CD4-positive, alpha-beta T cell treated with Interleukin-17A for 4 hours (primary cell): ENCODE measurements around the gene CDH24.
A peak's percentile ranks its signal among the peaks of the same experiment; 100 is the strongest.

Source experiments
- DNase-seq: peaks from one replicate; pipeline ENCODE4 v3.0.0-alpha.2; 2020; ENCODE audit warnings: mixed read lengths

The CDH24 gene

DNA sequence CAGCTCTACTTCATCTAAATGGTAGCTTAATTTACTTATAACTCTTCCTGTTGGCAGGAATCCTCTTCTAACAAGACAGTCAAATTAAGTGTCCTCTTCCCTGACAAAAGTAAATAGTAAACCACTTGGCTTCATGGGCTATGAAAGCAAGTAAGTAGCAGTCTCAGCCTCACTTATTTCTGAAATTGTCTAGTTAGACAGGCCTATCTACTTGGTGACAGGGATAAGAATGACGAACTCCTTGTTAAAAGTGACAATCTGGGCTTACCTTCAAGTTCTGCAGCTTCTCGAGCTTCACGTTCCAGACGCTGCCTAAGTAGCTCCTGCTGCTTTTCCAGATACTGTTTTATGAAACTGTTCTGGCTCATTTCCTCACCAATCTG lies 32.9 kb upstream of the CDH24 start:
- DNase-seq: no peak

DNA sequence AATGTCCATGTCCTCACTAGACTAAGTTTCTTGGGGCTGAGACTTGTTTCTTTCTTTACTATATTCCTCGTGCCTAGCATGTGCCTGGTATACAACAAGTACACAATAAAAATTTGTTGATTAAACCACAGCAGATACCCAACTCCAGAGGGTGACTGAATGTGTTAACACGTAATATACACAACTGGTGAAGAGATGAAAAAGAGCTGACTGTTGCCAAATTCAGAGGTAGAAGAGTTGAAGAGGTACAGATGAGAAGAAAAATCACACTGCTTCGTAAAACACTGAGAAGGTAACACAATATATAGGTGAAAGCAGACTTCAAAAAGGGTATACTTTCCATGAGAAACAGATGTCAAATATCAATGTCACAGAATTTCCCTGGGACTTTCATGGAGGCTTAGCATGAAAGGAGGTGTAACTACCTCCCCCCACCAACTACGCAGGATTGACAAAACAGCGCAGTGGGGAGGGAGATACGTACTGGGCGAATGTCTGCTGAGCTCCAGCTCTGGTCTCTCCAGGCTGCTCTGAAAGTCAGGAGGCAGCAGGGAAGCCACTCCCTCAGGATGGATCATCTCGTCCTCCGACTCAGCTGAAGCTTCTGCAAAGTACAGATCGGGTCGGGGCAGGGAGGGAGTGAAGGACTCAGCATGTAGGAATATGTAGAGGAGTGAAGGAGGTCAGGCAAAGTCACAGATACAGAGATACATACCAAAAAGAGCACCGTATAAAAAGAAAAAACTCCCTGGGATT lies 32.4 kb upstream of the CDH24 start:
- no peak for DNase-seq

DNA sequence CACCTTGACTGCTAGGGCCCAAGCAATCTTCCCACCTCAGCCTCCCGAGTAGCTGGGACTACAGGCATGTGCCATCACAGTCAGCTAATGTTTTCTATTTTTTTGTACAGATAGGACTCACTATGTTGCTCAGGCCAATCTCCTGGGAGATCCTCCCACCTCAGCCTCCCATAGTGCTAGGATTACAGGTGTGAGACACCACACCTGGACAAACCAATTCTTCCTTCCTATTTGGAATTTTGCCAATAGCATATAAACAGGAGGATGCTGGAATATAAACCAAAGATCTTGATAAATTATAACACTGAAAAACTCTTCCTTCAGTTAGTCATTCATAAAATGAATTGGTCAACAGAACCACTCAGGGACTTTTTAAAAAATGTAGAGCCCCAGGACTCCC lies 29.2 kb upstream of the CDH24 start:
- DNase-seq: no peak

DNA sequence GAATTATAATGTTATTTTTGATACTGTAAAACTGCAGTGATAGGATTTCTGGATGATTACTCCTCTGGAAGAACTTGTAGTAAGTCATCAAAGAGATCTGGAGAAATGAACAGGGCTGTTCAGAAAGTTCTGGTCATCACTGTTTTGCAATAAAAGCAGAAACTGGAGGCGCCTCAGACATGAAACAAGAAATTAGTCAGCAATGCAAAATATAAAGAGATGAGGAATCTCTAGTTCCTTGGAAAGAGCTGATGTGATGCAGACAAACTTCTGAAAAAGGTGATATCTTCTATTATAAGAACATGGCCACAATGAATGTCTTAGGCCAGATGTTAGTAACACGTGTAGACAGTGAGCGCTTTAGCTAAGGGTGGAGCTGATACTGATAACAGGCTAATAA lies 28.1 kb upstream of the CDH24 start:
- DNase-seq: no peak

DNA sequence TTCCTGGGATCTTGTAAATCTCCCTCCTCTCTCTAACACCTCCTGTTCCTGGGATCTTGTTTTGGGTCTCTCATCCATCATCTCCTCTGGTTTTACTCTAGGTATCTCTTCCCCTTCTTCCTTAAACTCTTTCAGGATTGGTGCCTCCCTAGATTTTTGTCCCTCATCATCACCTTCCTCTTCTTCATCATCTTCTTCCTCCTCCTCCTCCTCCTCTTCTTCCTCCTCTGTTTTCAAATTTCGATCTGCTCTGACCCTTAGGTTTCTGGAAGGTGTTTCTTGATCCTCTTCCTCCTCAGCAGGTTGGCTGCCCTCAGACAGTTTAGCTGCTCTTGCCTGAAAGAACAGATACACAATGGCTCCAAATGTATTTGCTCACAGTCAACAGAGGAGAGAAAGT lies 23.2 kb upstream of the CDH24 start:
- no peak for DNase-seq

DNA sequence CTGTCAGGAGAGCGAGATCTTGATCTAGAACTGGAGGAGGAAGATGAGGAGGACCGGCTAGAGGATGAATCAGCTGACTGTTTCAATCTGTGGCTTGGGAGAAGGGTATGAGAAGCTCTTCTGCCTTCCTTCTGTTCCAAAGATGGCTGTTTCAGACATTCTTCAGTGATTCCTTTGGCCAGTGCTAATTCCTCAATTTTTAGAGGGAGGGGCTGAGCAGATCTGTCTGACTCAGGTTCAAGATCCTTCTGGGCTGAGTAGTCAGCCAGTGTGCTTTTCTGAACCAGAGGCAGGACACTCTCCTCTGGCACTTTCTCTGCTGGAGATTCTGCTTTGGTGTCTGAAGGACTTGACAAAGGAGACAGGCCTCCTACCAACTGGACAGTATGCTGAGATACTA lies 22.4 kb upstream of the CDH24 start:
- DNase-seq: no peak

DNA sequence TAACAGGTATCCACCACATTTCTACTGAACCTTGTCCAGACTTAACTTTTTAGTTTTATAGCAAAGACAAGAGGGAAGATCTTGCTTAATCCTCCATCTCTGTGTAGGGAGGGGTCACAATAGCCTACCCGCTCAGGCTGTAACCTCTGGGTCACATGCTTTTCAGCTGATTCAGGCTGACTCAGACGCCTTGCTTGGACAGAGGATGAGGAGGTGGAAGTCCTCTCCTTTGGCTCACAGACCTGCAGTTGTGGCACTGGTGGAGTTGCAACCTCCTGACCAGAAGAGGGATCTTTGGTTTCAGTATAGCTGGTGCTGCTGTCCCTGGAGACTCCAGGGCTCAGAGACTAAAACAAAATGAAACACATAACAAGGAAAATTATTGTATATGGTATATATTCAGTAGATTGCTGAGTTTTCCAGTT lies 21.4 kb upstream of the CDH24 start:
- DNase-seq: no peak

DNA sequence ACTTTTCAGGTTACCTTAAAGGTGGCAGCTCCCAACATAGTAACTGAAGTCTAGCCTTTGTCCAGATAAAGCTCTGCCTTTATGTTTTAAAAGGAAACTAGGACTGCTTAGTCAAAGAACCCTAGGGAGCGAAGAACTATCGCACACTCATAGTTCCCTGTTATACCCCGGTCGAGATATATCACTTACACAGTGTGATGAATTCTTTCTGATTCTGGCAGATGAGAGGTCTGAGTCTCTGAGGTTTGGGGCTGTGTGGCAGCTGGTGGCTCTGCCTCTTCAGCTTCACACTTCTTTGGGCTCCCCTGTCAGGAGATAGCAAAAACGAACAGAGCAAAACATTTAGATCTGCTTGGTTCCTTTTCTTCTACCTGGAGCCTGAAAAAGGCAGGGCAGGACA lies 20.6 kb upstream of the CDH24 start:
- no peak for DNase-seq

DNA sequence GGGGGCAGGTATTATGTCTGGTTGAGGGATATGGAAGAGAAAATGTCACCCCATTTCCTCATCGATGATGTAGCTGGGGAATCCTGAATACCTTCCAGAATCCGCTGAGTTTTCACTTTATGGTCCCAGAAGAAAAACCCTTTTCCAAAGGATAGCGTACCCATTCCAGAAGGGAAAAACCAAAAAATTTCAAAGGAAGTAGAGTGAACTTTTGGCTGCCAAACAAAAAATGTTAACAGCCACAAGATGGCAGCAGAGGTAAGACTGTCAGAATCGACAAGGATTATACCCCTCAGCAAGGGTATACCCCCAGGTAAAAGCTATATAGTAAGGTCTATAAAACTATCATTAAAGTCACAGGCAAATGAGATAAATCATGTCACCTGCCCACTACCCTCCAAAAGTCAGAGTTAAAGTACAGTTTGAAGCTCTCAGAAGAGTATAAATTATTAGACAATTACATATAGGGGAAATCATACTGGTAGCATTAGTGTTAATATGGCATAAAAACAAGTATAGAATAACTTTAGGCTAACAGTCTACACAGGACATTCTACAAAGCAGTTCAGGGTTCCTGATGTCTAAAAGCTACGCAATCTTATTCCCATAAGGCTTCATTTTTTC lies 19.6 kb upstream of the CDH24 start:
- peak; percentile 41 for DNase-seq

DNA sequence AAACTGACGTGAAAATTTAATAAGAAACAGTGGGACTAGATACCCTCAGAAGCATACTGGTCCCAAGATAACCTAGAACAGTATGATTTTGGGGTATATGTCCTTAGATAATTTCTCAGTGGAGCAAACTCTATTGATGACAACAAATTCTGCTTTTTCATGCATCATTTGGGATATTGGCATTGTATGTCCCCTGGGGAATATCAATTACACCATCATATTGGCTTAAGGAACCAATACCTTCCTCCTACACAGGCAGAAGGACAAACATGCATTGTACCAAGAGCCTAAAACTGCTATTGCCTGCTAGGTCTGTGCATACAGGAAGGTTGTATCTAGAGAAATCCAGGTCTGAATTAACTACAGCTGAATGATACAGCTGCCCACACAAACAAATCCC lies 17.6 kb upstream of the CDH24 start:
- DNase-seq: no peak

DNA sequence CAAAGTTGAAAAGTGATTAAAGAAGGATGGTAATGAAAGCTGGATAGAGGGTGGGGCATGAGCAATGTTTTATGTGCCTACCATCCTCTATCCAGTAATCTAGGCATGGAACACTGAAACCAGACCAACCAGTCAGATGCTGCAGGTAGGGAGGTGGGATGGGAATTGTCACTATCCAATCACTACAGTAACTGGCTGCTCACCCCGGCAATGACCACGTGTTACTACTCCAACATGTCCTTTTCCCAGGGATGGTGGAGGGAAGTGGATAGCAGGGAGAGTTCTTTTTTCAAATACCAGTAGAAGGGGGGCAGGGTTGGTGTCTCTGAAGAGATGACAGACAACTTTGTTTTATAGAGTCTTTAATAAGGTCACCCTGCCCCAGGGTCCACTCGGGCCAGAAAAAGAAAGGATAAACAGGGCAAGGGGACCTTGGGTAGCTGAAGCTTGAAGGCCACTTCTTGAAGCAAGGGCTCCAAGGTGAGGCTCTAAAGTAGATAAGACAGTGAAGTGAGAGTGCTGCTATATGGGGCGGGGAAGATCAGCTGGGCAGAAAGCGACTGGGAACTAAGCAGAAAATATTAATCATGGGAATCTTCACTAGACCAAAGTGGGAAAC lies 14.7 kb upstream of the CDH24 start:
- no peak for DNase-seq

DNA sequence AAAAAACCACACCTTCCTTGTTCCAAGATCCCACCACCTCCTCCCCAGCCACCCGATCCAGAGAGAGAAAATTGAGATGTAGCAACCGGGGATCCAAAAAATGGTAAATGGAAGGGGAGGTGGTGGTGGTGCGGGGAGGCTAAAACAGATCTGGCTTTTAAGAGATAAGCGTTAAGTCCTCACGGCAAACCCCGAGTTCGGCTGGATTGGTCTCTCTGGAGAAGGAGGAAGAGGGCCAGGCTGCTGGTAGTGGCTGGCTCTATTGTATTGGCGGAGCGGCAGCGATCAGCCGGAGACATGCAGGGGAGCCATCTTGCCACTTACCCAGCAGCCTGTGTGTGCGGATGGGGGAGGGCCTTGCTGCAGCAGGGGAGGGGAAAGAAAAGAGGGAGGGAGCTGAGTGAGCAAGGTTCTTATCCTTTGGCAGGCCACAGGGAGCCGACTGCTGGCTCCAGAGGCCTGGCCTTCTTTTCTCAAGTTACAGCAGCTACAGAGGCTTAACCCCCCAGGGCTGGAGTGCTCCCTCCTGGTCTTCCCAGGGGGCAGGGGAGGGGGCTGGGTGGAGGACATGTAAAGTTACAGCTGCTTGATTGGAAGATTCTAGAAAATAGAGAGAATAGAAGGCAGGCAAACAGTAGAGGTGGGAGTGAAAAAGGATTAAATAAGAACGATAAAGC lies 14.1 kb upstream of the CDH24 start:
- peak; percentile 79 for DNase-seq

DNA sequence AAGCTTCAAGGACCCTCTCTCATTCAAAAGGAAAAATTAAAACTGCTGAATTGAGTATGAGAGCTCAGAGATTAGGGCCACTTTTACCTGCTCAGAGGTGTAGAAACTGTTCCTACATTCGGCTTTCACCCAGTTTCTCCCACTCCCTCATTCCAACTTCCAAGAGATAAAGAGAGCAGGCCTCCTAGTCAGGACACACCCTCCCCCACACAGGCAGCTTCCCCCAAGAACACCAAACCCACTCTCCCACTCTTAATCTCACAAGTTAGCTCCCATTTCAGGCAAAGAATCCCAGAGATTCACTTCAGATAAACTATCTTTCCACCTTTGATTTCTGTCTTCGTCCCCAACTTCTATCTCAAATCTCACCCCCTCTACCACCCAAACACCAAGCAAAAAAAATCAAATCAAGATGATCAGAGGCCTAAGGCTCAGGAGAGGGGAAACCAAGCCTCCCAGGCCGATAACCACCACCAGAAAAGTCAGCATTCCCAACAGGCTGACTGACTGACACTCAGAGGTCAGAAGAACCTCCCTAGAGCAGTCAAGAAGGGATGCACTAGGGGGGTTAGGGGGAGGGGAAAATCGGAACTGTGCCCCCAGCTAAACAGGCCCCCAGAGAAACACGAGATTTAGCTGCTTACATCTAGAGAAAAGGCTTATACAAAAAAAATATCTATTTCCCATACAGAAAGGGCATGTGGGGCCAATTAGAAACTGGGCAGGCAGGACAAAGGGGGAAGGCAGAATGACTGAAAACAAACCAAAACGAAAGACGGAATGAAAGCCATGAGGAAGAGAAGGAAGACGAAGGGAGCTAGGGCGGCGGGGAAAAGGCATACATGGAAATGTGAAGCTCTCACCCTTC lies 13.2 kb upstream of the CDH24 start:
- DNase-seq: no peak

DNA sequence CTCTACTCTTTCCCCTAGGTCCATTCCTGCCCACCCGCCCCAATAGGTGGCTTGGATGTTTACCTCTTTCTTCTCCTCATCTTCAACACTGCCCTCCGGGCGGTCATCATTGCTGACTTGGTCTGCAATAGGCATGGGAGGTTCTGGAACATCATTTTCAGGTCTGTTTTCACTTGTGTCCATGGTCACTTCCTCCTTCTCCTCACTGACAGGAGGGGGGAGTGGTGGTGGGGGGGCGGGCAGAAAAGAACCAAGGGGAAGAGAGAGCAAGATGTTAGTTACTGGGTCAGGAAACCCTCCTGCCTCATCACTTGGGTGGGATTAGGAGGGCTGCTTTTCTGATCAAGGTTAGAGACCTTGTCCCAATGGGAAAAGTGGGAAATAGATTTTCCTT lies 12.1 kb upstream of the CDH24 start:
- DNase-seq: no peak

DNA sequence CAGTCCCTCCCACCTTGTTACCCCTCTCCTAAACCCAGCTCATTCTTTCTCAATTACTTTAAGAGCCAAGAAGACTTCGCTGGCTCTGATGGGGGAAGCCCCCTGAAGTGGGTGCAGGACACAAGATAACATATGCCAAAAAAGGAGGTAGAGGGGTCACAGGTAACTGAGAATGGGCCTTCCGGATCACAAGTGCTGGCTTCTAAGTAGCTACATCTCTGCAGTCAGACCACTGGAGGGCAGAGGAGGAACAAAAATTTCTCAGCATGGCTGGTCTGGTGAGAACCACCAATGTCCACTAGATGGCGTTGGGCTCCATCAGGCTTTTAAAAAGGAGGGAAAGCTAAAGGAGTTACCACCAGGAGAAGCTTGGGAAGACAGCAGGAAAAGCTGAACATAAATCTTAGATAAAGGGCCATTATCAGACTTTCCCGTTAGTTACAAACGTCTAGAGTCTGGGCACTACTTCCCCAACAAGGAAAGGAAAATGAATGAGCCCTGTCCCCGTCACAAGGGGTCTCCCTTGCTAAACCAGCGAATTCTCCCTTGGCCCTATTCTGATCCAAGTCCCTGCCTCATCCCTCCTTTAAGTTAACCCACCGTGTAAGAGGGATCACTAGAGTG lies 11.6 kb upstream of the CDH24 start:
- DNase-seq: peak; percentile 77

DNA sequence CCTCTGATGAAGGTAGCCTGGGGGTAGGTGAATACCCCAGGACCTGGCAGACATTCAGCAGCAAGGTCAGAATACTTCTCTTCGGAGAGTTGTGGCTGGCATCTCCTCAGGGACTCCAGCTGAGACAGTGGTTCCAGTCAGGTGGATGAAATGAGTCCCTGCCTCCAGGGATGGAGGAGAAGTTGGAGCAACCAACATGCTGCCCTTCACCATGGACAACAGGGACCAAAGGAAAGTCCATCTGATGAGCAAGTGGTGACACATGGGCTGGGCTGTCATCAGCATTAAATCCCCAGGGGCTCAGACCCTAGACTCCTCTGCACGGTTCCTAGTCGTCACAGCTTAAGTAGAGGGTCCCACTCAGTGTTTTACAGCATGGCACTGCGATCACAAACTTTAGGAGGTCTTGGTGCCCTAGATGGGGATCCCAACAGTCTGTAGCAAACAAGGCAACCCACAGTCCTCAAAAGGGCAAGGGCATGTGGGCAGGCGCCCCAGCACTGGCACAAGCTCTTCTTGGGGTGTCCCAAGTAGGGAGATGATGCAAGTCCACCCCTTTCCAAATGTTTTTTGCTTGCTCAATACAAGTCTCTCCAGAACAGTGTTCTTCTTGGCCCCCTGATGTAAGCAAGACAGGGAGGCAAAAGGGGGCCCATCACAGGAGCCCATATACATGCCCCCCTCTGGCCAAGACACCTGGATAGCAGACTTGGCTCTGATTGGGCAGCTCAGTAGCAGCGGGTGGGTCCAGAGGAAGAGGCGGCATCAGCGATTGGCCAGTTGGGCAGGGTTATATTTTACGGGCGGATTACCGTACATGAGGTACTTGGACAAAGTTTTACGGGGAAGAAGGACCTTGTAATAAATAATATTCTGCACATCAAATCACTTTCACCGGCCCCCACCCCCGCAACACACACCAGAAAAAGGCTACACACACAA lies 10.8 kb upstream of the CDH24 start:
- DNase-seq: no peak

DNA sequence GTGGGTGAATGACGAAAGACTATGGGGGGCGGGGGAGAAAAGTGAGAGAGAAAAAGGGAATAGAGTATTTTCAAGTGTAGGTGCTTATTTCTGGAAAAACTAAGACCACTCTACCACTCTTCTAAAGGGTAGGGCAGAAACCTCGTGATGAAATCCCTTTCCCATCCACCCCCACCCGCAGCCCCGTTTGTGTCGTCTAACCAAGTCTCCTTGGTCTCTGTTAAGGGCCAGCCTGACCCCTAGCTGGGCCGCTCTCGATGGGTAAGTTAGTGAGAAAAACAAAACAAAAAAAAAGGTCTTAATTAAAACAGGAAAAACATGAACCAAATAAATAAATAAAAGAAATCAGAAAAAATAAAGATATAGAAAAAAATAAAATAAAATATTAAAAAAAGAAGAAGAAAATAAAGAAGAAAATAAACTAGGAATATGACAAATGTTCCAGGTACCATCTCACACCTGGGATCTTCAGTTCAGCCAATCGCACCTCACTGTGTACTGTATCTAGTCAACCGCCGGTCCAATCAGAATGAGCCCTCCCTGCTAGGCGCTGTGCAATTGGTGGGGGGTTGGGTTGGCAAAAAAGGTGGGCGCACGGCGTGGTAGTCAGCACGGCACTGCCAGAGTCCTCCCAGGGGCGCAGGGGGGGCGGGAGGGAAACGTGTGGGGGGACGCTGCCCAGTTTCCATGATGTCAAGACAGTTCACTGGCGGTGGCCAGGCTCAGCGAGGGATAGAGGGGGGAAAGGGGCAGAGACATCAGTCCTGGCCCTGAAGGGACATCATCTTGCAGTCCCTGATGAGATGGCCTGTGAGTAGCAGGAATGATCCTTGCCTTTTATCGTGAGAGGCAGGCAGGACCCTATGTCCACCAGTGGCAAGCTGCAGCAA lies 9.8 kb upstream of the CDH24 start:
- no peak for DNase-seq

DNA sequence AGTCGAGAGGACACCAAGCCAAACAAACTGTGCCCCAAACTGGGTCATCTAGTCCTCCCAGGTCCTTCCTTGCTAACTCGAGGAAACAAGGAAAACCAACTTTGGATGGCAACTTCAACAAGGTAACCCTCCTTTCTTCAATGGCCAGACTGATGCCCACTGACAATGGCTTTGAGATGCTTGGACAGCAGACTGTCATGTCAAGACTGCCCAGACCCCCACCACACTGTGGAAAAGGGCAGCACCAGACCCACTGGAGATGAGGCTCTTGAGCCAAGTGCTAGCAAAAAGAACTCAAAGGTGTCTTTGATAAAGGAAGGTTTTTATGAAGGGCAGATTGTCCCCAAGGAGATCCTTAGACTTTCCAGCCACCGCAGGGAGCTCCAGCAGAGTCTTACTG lies 9.0 kb upstream of the CDH24 start:
- DNase-seq: no peak

DNA sequence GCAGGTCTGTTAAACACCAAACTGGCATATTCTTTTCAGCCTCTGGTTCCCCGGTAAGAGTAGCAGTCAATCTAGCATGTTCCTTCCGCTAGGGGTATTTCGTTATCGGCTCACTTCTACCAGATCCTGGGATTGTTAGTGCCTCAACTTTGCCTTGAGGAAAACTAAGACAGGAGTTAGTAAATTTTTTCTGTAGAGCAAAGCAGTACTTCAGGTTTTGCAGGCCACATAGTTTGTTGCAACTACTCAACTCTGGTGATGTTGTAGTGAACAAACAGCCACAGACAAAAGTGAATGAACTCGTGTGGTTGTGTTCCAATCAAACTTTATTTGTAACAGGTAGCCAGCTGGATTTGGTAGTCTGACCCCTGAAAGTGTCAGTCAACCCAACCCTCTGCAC lies 6.3 kb upstream of the CDH24 start:
- DNase-seq: no peak

DNA sequence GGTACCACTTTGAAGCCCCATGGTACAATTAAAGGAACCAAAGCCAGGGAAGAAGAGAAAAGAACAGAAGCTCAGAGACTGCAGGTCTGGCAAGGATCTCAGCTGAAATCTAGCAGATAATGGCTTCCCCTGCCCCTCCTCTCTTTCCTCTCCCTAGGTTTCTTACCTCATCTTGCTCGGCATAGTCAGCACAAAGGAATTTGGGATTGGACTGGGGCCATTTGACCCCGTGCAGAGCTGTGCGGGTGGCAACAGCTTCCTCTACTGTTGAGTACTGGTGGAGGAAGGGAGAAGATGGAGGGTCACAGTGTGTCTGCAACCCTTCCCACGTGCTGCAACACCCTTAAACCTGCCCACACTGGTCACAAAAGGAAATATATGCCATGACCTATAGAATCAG lies 4.7 kb upstream of the CDH24 start:
- DNase-seq: no peak
